HG03558 (cell line): Measurements from ENCODE around the gene PARVG.

Experiments used
- ATAC-seq: cut with Tn5 transposase; IDR thresholded peaks from one replicate; pipeline ENCODE4 v1.9.1; 2021; ENCODE audit warnings: moderate number of reproducible peaks; ENCODE audit not compliant: unreplicated experiment; ENCODE audit errors: extremely low read depth

PARVG gene

GRCh38 chr22:44193535-44193891 is 12.8 kb downstream of the PARVG start:
- ATAC-seq: no peak

GRCh38 chr22:44194569-44194968 is 13.8 kb downstream of the PARVG start:
- ATAC-seq: no peak

GRCh38 chr22:44195189-44195871 is 14.6 kb downstream of the PARVG start:
- ATAC-seq: no peak

DNA sequence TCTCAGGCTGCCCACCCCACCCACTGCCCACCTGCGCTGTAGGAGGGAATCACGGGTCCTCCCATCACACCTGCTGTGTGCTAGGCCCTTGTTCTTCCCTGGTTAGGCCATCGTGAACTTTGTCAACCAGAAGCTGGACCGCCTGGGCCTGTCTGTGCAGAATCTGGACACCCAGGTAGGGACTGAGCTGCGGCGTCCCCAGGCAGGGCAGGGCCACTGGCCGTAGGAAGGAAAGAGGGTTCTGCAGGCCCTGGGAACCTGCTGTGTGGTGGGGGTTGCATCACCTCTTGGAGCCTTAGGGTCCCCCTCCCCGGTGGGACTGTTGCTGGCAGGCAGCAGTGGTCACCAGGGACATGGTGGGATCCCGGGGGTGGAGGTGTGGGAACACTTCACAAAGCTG is 15.5 kb downstream of the PARVG start:
- ATAC-seq: no peak

- ATAC-seq: no peak
Measured at GRCh38 chr22:44196731-44197131, 16.0 kb downstream of the PARVG start.

DNA sequence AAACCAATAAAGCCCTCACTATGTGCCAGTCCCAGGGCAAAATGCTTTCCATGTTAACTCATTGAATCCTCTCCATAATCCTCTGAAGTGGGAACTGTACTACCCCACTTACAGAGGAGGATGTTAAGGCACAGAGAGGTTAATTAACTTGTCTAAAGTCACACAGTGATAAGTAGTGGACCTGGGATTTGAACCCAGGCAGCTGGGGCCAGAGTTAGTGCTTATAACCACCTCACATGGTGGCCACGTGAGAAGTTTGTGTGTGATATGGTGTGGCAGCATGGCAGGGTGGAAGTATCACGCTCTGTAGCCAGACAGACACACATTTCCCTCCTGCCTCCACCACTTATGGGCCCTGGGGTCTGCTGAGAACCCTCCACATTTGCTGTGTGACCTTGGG is 16.5 kb downstream of the PARVG start:
- ATAC-seq: no peak

GRCh38 chr22:44199164-44199563 is 18.4 kb downstream of the PARVG start:
- ATAC-seq: no peak

DNA sequence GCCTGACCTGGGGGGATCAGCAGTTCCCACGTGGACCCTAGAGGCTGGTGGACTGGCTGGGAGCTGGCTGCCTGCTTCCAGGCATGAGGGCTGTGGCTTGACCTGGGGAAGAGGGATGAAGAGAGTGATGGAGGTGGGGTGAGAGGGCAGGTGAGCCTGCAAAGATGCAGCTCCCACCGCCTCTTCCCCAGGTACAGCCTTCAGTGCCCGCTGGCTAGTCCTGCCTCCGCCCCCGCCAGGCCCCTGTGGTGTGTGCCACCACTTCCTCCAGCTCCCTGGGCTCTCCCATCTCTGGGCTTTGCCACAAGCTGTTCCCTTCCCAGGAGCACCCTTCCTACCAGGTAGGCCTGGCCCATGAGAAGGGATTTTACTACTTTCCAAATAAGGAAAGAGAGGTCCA is 19.1 kb downstream of the PARVG start:
- ATAC-seq: no peak

DNA sequence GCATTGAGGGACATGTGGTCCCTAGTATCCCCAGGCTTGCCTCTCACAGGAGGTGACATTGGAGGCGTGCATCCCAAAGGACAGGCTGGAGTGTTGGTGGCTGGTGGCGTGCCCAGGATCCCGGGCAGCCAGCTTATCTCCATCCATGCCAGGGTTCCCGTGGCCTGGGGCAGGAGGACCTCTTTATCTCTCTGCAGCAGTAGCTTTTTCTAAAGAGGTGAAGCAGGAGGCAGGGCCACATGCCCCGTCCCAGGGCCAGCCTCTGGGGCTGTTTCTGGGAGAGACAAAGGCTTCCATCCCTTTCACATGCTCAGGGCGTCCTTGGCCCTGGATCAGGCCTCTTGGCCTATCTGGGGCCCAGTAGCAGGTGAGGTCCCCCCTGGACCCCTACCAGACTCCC is 19.7 kb downstream of the PARVG start:
- ATAC-seq: no peak

DNA sequence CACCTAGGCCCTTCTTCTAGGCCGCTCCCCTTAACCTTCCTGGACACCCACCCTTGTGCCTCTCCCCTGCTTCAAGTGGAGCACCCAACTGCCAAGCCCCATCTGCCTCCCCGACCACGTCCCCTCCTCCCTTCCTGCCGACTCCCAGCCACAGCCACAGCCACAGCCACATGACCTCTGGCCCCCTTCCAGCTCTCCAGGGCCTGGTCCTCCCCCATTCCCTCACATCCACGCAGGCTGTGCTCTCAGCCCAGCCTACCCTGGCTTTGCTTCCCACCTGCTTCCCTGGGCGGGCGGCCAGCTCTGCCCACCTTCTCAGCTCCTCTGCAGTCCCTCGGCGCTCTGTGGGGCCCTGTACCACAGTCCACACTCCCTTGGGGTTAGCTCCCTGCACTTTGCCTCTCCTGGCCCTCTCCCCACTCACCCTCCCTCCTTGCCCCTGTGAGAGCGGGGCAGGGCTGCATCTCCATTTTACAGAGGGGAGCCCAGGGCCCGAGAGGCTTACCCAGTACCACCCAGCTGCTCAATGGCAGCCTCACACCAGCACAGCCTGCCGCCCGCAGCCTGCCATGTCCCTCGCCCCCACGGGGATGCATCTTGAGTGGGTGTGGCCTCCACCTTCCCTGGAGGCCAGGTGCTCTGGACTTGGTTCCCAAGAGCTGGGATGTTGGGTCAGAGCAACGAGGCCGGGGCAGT is 20.3 kb downstream of the PARVG start:
- no peak for ATAC-seq

GRCh38 chr22:44201665-44202064 is 20.9 kb downstream of the PARVG start:
- ATAC-seq: no peak

- ATAC-seq: no peak
Measured at GRCh38 chr22:44202261-44202789, 21.6 kb downstream of the PARVG start.

DNA sequence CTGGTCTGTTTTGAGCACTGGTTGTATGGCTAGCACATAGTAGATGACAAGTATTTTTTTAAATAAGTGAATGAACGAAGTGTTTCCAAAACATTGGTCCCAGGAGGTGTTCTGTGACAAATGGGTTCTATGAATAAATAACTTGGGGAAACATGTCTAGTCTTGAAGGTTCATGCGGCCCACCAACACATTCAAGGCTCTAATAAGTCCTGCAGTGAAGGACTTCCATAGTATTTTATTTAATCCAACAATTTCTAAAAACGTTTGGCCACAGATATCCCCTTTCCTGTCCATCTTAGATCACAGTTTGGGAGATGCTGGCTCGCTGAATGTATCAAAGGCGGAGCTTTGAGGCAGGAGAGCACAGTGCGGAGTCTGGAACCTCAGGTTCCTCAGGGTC is 22.5 kb downstream of the PARVG start:
- no peak for ATAC-seq

DNA sequence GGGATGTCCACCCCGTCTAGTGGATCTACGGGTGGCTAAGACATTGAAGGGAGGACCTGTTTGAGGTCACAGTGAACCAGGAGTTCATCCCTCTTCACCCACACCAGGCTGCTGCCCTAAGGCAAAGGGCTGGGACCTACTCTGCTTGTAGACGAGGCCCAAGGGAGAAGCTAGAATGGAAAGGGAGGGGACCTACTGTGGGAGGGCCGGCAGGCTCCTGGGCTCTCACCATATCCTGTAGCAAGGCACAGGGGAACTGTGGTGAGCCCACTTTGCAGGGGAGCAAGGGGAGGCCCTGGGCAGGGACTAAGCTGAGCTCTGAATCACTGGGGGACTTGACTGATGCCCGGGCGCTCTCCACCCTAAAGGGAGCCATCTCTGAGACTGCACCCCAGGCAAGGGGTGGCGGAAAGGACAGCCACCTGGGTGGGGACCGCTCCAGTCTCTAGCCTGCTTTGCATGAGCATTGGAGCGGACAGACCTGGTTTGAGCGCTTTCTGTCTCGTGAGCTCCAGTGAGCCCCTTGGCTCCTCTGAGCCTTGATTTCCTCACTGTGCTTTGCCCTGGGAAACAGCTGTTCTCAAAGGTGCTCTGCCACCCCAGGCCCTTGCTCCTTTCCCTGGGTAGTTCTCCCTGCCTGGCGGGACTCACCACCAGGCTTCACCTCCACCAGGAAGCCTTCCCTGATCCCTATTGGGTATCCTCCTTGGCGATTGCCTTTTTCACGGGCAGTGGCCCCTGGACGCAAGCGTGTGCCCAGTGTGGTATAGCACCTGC is 24.2 kb downstream of the PARVG start:
- no peak for ATAC-seq

GRCh38 chr22:44205516-44206329 is 25.0 kb downstream of the PARVG start:
- no peak for ATAC-seq

DNA sequence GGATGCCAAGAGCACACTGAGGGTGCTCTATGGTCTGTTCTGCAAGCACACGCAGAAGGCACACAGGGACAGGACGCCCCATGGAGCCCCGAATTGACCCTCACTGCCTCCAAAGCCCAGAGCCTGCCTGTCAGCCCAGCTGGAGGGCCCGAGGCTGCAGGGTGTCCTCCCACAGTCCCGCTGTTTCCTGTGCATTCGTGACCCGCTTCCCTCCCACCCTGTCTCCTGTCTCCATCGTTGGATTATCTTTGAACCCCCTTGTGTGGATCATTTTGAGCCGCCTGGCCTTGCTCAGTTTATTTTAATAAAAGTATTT is 25.6 kb downstream of the PARVG start:
- no peak for ATAC-seq

DNA sequence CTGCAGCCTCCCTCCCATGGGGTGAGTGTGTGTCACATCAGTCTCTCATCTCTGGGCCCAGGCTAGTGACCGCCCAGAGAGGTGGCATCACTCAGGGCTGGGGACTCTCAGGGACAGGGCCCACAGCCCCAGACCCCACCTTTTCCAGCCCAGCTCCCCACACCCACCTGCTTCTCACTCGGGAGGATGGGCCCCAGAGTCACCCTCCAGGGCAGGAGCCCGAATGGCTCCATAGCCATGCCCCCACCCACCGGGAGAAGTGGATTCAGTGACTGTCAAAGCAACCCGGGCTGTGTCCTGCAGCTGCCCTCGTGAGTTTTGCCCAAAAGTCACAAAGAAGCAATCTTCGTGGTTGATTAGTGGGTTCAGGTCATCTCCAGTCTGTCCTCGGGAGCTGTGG is 26.0 kb downstream of the PARVG start:
- no peak for ATAC-seq

GRCh38 chr22:44207173-44207980 is 26.7 kb downstream of the PARVG start:
- no peak for ATAC-seq

DNA sequence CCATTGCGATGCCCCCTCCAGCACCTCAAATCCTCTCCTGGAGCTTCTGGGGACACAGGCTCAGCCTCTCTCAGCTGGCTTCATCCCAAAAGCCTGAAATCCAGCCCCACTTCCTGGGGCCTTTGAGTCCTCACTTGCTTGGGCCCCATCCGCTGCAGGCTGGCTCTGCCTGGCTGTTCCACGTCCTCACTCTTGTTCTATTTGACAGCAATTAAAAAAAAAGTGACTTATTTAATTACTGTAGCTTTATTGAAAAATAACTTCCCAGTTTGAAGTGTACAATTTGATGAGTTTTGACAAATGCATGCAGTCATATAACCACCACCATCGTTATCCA is 27.2 kb downstream of the PARVG start:
- ATAC-seq: no peak

DNA sequence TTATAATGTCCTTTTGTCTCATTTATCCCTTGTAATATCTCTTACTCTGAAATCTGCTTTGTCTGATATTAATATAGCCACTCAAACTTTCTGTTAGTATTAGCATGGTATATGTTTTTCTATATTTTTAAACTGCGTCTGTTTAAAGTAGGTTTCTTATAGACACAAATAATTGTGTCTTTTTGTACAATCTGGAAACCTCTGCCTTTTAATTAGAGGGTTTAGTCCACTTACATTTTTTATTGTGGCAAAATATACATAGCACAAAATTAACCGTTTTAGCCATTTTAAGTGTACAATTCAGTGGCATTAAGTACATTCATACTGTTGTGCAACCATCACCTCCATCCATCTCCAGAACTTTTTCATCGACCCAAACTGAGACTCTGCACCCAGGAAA is 28.6 kb downstream of the PARVG start:
- no peak for ATAC-seq
